ENCODE measurements around the gene ABI3. TPM values are rescaled to one million over a fixed set of nuclear protein-coding genes. Genes with fewer than 3 reads are reported as not detected.

ABI3 gene
- total RNA-seq, 4 donors from 2014 or later, result 0.60 to 7.6 (median 5.9) TPM

DNA sequence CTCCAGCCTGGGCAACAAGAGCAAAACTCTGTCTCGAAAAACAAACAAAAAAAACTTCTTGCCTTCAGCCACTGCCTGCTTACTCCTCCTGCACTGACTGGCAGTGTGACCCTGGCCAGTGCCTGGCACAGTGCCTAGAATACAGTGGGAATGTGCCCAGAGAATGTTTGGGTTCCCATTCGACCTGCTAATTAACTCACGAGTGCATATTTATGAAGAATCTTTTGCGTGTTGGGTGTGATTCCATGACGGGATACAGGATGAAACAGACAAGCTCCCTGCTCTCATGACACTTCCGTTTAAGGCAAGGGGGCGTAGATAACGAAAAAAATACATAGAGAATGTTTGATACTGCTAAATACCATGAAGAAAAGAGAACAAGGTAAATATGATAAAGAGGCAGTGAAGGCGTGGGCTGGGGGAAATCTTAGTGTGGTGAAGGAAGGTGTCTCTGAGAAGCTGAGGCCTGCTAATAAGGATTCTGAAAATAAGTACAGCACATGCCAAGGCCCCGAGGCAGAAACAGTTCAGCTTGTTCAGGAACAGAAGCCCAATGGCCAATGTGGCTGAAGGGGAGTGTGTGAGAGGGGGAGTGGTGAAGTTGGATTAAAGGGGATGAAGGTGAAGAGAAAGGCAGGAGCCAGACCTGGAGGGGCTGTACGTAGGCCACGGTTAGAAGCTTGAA, 4.3 kb downstream of the ABI3 start:
- peaks cover 7% of the 10 kb centered on the region for H3K27me3 ChIP-seq
- no peaks in the 10 kb centered on the region for H3K36me3 ChIP-seq
- DNase-seq, result no peak
- peak overlapping the region; percentile 51 to 59 (median 56) for H3K27ac ChIP-seq
- no peaks in the 10 kb centered on the region for H3K9me3 ChIP-seq
- H3K4me1 ChIP-seq, result peaks cover 0 to 40% (median 9%) of the 10 kb centered on the region in 4 donors
- intact Hi-C loops (cut with DNase I; ENCODE audit: low total_unique reads), result loop anchor here (10.0 kb wide), 1 partner anchor 50 kb away; no protein-coding TSS in a partner anchor
- H3K4me3 ChIP-seq, result no peak overlapping the region
- WGBS, 2 donors (ENCODE audit: low coverage in 1 of 2), result 50 to 57% methylated on average over 12 of the region's 12 CpGs
- TF ChIP-seq POLR2A (IDR thresholded peaks at IDR 0.05), result no peak
- TF ChIP-seq POLR2AphosphoS5 (IDR thresholded peaks at IDR 0.05), result no peak
- in situ Hi-C loops (cut with MboI; ENCODE audit: low pct_ligation_motif_present in 1 of 4, low pct_unique_long_range_greater_than_20kb in 1 of 4, low sequenced_read_pairs in 3 of 4), result no loop called here

DNA sequence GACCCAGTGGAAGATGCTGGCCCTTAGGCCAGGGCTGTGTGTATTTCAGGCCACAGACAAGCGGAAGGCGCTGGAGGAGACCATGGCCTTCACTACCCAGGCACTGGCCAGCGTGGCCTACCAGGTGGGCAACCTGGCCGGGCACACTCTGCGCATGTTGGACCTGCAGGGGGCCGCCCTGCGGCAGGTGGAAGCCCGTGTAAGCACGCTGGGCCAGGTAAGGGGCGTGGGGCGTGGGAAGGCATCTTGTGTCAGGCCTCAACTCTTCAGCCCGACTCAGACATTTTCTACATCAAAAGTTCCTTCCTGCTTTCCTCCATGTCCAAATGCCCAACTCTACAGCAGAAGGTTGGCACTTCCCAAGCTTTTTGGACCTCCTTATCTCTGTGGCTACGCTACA, 6.0 kb downstream of the ABI3 start:
- H3K36me3 ChIP-seq, result no peaks in the 10 kb centered on the region
- H3K27me3 ChIP-seq, result no peaks in the 10 kb centered on the region
- in situ Hi-C loops (cut with MboI; ENCODE audit: low pct_ligation_motif_present in 1 of 4, low pct_unique_long_range_greater_than_20kb in 1 of 4, low sequenced_read_pairs in 3 of 4), result no loop called here
- no peak for TF ChIP-seq POLR2A (IDR thresholded peaks at IDR 0.05)
- no peak for TF ChIP-seq POLR2AphosphoS5 (IDR thresholded peaks at IDR 0.05)
- TF ChIP-seq CTCF (IDR thresholded peaks at IDR 0.05), result no peak
- TF ChIP-seq EP300 (IDR thresholded peaks at IDR 0.05; ENCODE audit: low read depth), result no peak
- no peak overlapping the region for H3K4me3 ChIP-seq
- peak overlapping the region; percentile 56 to 66 (median 58) for H3K27ac ChIP-seq
- H3K4me1 ChIP-seq, result peaks cover 0 to 40% (median 8%) of the 10 kb centered on the region in 4 donors
- DNase-seq, result no peak
- 80 to 100% methylated on average over 1 to 13 of the region's 13 CpGs for WGBS, 2 donors (ENCODE audit: low coverage in 1 of 2)
- intact Hi-C loops (cut with DNase I; ENCODE audit: low total_unique reads), result loop anchor here (10.0 kb wide), 1 partner anchor 52 kb away; no protein-coding TSS in a partner anchor
- H3K9me3 ChIP-seq, result no peaks in the 10 kb centered on the region

- 40 to 46% methylated on average over 1 to 11 of the region's 11 CpGs for WGBS, 2 donors (ENCODE audit: low coverage in 1 of 2)
- DNase-seq, result peak; percentile 71
- Histone ChIP-seq H3K4me3 (no peak overlapping the region), H3K27me3 (no peaks in the 10 kb centered on the region), H3K9me3 (no peaks in the 10 kb centered on the region), H3K4me1 (peaks cover 0 to 40% (median 8%) of the 10 kb centered on the region in 4 donors), H3K27ac (peak overlapping the region; percentile 56 to 66 (median 59)), H3K36me3 (no peaks in the 10 kb centered on the region)
- in situ Hi-C loops (cut with MboI; ENCODE audit: low pct_ligation_motif_present in 1 of 4, low pct_unique_long_range_greater_than_20kb in 1 of 4, low sequenced_read_pairs in 3 of 4), result no loop called here
- TF ChIP-seq CTCF (IDR thresholded peaks at IDR 0.05) (no peak), POLR2A (IDR thresholded peaks at IDR 0.05) (peak; percentile 24), POLR2AphosphoS5 (IDR thresholded peaks at IDR 0.05) (peak in 2 of 3 donors; percentile 25 to 31)
- intact Hi-C loops (cut with DNase I; ENCODE audit: low total_unique reads), result loop anchor here (10.0 kb wide), 1 partner anchor 52 kb away; no protein-coding TSS in a partner anchor
Measured at GRCh38 chr17:49216953-49217650, 6.6 kb downstream of the ABI3 start.

DNA sequence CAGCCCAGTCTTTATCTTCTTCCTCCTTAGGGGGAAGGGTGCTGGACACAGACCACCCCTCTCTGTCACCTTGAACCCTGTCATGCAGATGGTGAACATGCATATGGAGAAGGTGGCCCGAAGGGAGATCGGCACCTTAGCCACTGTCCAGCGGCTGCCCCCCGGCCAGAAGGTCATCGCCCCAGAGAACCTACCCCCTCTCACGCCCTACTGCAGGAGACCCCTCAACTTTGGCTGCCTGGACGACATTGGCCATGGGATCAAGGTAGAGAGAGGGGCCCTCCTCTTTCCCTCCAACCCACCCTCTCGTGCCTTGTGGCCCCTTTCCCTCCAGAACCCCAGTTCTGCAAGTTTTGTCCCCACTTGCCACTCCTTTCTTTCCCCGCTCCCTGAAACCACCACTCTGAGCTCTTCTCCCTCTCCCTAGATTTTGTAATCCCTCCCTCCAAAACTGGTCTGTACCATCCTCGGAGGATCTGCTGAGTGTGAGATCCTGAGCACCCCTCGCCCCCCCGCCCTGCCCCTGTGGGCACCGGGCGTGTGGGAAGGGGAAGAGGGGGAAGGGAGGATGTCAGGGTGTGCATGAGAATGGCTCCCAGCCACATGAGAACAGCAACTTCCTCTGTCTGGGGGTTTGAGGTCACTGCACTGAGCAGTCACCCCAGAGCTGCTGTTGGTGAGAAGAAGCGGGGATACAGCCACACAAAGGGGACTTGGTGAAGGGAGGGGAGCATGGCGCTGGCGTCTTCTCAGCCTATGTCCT, 7.3 kb downstream of the ABI3 start:
- Histone ChIP-seq H3K36me3 (no peaks in the 10 kb centered on the region), H3K27ac (peak overlapping the region; percentile 56 to 66 (median 59)), H3K27me3 (no peaks in the 10 kb centered on the region), H3K4me3 (no peak overlapping the region), H3K9me3 (no peaks in the 10 kb centered on the region), H3K4me1 (peaks cover 0 to 40% (median 8%) of the 10 kb centered on the region in 4 donors)
- DNase-seq, result peak; percentile 66
- intact Hi-C loops (cut with DNase I; ENCODE audit: low total_unique reads), result loop anchor here (10.0 kb wide), 1 partner anchor 53 kb away; no protein-coding TSS in a partner anchor
- in situ Hi-C loops (cut with MboI; ENCODE audit: low pct_ligation_motif_present in 1 of 4, low pct_unique_long_range_greater_than_20kb in 1 of 4, low sequenced_read_pairs in 3 of 4), result no loop called here
- TF ChIP-seq CTCF (IDR thresholded peaks at IDR 0.05), result no peak
- TF ChIP-seq POLR2AphosphoS5 (IDR thresholded peaks at IDR 0.05), result peak in 1 of 3 donors; percentile 32
- no peak for TF ChIP-seq POLR2A (IDR thresholded peaks at IDR 0.05)
- TF ChIP-seq EP300 (IDR thresholded peaks at IDR 0.05; ENCODE audit: low read depth), result no peak
- 40 to 69% methylated on average over 1 to 17 of the region's 17 CpGs for WGBS, 2 donors (ENCODE audit: low coverage in 1 of 2)

All from transverse colon (tissue), 4 donors.